SK-N-MC (cell line): Measurements from ENCODE around the gene DOK1.

Experiments used
- DNase-seq: peaks from one replicate; pipeline ENCODE4 v3.0.0-alpha.2; 2011; ENCODE audit warnings: low read depth, low spot score
- H3K27ac ChIP-seq: fragments of 200-600 bp; sonication (generic); 2 replicates; pipeline ENCODE4 v1.5.1; 2016; ENCODE audit warnings: mixed run types
- H3K36me3 ChIP-seq: fragments of 200-600 bp; sonication (generic); 2 replicates; pipeline ENCODE4 v1.6.1; 2017; ENCODE audit warnings: antibody characterized with exemption, low read length, mixed read lengths; ENCODE audit not compliant: insufficient read depth
- H3K4me3 ChIP-seq: fragments of 200-600 bp; sonication (generic); 2 replicates; pipeline ENCODE4 v1.5.1; 2016
- H3K9ac ChIP-seq: fragments of 200-600 bp; sonication (generic); 2 replicates; pipeline ENCODE4 v1.8.0; 2017; ENCODE audit warnings: mixed run types, mixed read lengths; ENCODE audit not compliant: insufficient read length
- H3K9me3 ChIP-seq: fragments of 200-600 bp; sonication (generic); 2 replicates; pipeline ENCODE4 v1.6.1; 2017; ENCODE audit warnings: low read depth, mild to moderate bottlenecking, antibody characterized with exemption, low read length, moderate library complexity, mixed read lengths
- EZH2 ChIP-seq: fragments of 200-600 bp; sonication (generic); IDR thresholded peaks from one replicate; pipeline ENCODE4 v1.6.1; 2017; ENCODE audit warnings: antibody characterized with exemption
- FOXP2 ChIP-seq: optimal IDR thresholded peaks from 2 replicates; pipeline ENCODE3; 2011; ENCODE audit warnings: mild to moderate bottlenecking, moderate library complexity; ENCODE audit not compliant: insufficient read depth; ENCODE audit errors: extremely low read length, control extremely low read depth
- POLR2AphosphoS5 ChIP-seq: IDR thresholded peaks from 2 replicates; pipeline ENCODE4 v1.6.1; 2012; ENCODE audit warnings: mild to moderate bottlenecking, low read depth, low read length, borderline replicate concordance

DOK1 gene

DNA sequence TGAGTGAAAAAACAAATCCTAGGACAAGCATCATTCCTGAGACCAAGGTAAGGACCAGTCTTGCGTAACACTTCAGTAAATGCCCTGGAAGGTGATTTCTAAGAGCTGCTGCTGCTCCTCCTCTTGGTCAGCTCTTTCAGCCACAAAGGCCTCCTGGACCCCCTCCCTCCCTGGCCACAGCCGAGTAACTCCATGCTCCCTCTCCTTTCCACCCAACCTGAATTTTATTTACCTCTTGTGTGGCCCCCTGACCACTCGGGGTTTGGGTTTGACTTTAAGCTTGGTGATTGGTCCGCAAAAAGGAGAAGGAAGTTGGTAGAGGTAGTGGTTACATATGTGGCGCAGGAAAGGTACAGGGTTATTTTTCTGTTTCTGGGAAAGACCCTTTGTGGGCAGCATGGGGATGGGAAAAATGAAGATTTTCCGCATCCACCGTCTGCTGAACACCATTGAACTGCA lies 15.6 kb upstream of the DOK1 start:
- DNase-seq, result no peak
- TF ChIP-seq FOXP2, result no peak
- no peak for TF ChIP-seq EZH2
- TF ChIP-seq POLR2AphosphoS5, result no peak
- no peaks in the 10 kb centered on the region for H3K36me3 ChIP-seq
- H3K4me3 ChIP-seq, result no peak overlapping the region
- no peak overlapping the region for H3K9ac ChIP-seq
- no peak overlapping the region for H3K27ac ChIP-seq
- no peaks in the 10 kb centered on the region for H3K9me3 ChIP-seq

DNA sequence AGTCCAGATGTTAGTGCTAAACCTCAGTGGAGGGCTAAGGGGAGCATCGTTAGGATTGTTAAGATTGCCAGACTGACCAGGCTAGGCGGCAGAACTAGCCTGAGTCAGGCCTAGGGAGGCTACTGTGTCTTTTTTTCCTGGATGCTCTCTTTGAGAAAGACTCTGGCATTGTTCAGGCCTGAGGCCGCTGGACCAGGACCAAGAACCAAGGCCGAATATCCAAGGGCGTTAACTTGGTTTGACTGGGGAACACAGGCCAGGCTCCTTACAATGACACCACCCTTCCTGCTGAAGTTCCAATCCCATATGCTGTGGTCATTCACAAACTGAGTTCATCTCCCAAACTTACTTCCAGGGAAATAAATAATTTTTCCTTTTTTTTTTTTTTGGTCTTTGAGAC lies 14.2 kb upstream of the DOK1 start:
- Histone ChIP-seq H3K9ac (no peak overlapping the region), H3K27ac (no peak overlapping the region), H3K9me3 (no peaks in the 10 kb centered on the region), H3K36me3 (no peaks in the 10 kb centered on the region), H3K4me3 (no peak overlapping the region)
- TF ChIP-seq EZH2, result no peak
- DNase-seq, result no peak

DNA sequence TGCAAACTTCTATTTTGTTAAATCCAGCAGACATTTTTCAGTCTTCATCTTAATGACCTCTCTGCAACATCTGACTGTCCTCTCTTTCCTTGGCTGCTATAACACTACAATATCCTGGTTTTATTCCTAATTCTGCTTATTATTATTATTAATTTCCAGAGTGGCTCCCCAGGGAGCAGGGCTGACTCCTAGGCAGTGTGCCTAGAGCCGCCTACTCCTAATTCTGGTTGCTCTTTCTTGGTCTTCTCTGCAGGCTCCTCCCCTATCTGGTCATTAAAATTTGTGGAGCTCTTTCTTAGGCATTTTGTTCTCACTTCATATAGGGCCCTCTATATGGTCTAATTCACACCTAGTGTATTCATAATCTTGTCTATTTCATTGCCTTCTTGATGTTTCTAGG lies 11.5 kb upstream of the DOK1 start:
- no peak overlapping the region for H3K4me3 ChIP-seq
- H3K9ac ChIP-seq, result no peak overlapping the region
- no peaks in the 10 kb centered on the region for H3K36me3 ChIP-seq
- no peak overlapping the region for H3K27ac ChIP-seq
- TF ChIP-seq POLR2AphosphoS5, result no peak
- TF ChIP-seq FOXP2, result no peak
- no peak for TF ChIP-seq EZH2
- DNase-seq, result no peak
- no peaks in the 10 kb centered on the region for H3K9me3 ChIP-seq

DNA sequence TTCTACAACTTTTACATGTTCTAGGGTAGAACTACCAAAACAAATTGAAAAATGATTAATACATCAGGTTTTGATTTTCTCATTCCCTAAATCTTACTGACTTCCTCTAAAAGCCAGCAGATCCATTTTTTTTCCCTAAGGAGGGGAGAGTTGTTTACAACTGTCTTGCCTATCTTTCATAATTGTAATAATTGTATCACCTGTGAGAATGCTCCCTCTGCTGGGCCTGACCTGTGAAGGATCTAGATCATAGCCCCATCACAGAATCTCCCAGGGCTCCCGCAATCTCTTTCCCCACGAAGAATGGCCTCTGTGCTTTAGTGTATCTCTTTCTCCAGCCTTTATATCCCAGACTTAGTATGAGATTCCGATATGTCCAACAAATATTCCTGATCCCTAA lies 9.9 kb upstream of the DOK1 start:
- Histone ChIP-seq H3K4me3 (no peak overlapping the region), H3K27ac (no peak overlapping the region), H3K9me3 (no peaks in the 10 kb centered on the region), H3K36me3 (no peaks in the 10 kb centered on the region), H3K9ac (no peak overlapping the region)
- no peak for DNase-seq
- TF ChIP-seq POLR2AphosphoS5 (no peak), EZH2 (no peak), FOXP2 (no peak)

DNA sequence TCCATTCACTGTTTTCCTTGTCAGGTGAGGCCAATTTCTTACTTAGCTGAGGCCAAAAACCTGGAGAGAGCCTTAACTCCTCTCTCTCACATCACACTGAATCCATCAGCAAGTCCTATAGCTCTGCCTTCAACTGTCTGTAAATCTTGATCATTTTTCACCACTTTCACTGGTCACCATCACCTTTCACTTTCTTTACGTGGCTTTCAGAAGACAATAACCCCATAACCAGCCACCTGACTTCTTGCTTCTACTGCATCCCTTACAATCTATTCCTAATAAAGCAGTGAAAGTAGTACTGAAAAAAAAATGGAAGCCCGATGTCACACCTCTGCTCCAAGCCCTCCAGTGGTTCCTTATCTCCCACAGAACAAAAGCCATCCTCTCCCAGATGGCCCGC lies 8.5 kb upstream of the DOK1 start:
- DNase-seq, result no peak
- TF ChIP-seq FOXP2 (no peak), EZH2 (no peak), POLR2AphosphoS5 (no peak)
- no peak overlapping the region for H3K27ac ChIP-seq
- no peaks in the 10 kb centered on the region for H3K36me3 ChIP-seq
- no peak overlapping the region for H3K4me3 ChIP-seq
- H3K9ac ChIP-seq, result no peak overlapping the region
- no peaks in the 10 kb centered on the region for H3K9me3 ChIP-seq

DNA sequence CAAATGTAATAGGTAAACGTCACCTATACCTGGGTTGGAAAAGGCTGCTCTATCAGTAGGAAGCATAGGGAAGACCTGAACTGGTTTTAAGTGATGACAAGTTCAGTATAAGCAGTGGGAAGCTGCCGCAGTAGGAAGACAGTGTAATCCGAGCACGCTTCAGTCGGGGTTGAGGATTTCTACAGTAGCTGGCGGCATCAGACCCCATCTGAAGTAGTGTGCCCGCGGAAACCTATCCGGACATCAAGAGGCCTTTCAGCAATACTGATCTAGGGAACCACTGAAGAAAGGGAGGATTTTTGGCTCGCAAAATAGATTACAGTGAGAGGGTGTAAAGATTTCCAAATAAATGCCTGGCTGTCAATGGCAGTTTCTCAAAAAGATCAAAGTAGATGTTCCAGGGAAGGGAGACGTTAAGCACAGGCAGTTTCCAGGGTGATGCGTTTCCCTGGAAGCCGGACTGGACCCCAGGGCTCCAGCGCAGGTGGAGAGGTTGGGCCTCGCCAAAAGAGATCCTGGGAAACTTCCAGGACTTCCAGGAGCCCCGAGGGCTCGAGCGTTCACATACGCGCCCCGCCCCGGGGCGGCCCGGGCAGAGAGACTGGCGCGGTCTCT lies 6.1 kb upstream of the DOK1 start:
- Histone ChIP-seq H3K9me3 (no peaks in the 10 kb centered on the region), H3K27ac (no peak overlapping the region), H3K4me3 (peak overlapping the region; percentile 76), H3K36me3 (no peaks in the 10 kb centered on the region), H3K9ac (peak overlapping the region; percentile 59)
- TF ChIP-seq FOXP2 (no peak), EZH2 (no peak), POLR2AphosphoS5 (no peak)
- DNase-seq, result no peak

DNA sequence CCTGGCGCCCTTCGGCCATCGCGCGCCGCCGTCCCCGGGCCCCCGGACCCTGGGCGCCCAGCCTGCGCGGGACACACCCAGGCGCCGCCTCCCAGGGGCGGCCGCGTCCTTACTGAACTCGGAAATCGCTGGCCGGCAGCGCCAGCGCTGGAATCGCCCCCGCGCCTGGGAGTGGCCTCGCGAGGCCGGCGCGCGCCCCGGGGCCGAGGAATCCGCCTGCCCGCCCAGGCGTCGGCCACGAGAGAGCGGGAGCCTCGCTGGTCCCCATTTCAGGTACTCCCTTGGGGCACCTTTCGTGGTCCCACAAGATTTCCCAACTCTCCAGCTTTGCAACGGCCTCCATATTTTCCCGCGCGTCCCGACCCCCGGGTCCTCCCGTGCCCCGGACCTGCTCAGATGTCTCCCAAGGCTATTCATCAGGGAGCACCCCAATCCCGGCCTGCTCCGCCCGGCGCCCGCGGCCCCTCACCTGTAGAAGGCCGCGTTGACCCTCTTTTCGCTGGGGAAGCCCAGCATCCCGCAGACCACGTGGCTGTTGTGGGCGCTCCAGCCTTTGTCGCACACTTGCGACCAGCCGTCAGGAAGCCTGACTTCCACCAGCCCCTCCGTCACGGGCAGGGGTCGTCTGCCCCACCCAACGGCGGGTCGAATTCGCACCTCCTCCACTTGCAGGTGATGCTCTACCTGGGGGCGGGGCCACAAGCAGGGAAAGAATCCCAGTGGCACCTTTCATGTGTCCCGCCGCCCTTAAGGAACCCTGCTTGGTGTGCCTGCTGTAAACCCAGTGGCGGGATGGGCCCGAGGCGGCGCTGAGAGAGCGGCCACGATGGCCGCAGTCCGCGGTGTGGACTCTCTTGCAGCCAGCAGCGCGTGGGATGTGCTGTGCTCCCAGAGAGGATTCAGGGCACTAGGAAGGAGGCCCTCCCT lies 5.4 kb upstream of the DOK1 start:
- peak overlapping the region; percentile 59 for H3K9ac ChIP-seq
- DNase-seq, result no peak
- H3K36me3 ChIP-seq, result no peaks in the 10 kb centered on the region
- H3K27ac ChIP-seq, result no peak overlapping the region
- H3K9me3 ChIP-seq, result no peaks in the 10 kb centered on the region
- TF ChIP-seq EZH2 (no peak), POLR2AphosphoS5 (no peak), FOXP2 (no peak)
- peak overlapping the region; percentile 76 for H3K4me3 ChIP-seq

DNA sequence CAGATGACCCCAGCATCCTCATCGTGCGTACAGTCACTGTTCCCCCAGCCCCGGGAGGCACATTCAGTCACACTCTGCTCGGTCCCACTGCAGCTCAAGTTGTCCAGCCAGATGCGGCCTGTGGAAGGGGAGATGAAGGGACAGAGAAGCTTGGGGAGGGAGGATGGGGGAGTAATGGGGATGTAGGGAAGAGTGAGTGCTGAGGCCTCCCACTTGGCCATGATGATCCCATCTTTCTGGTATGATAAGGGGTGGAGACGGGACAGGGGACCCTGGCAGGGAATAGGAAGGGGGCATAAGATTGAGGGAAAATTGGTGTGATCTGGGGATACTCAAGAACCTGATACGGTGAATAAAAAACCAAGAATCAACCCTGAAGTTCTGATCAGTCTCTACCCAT lies 4.3 kb upstream of the DOK1 start:
- no peak for DNase-seq
- Histone ChIP-seq H3K9me3 (no peaks in the 10 kb centered on the region), H3K4me3 (no peak overlapping the region), H3K27ac (no peak overlapping the region), H3K9ac (no peak overlapping the region), H3K36me3 (no peaks in the 10 kb centered on the region)
- no peak for TF ChIP-seq FOXP2
- TF ChIP-seq EZH2, result no peak
- no peak for TF ChIP-seq POLR2AphosphoS5
